ENCODE measurements around the gene CASQ2. TPM values are rescaled to one million over a fixed set of nuclear protein-coding genes. Genes with fewer than 3 reads are reported as not detected.

The CASQ2 gene
- polyA plus RNA-seq, 2 of the 4 experiments (the other 2 are of a cell fraction): not detected

Other genes starting within 250 kb of the CASQ2 start
- gene VANGL1, start 126.7 kb downstream of the CASQ2 start, polyA plus RNA-seq (2011; rRNA removed): 11.5 and 15.1 TPM in 2 replicates
- 9.5 to 11.0 TPM (median 10.7 TPM) in 3 replicates for gene VANGL1, start 126.7 kb downstream of the CASQ2 start, polyA plus RNA-seq (2017; fragmentation: RNase III; extraction: RNeasy Plus Mini Kit Qiagen cat#74134 plus additional on column Dnase treatment)
- not detected in 2 replicates for gene NHLH2, start 72.4 kb upstream of the CASQ2 start, polyA plus RNA-seq (2011; rRNA removed)
- gene NHLH2, start 72.4 kb upstream of the CASQ2 start, polyA plus RNA-seq (2017; fragmentation: RNase III; extraction: RNeasy Plus Mini Kit Qiagen cat#74134 plus additional on column Dnase treatment): not detected in 3 replicates
- 1.8 and 2.5 TPM in 2 replicates for gene SLC22A15, start 207.8 kb upstream of the CASQ2 start, polyA plus RNA-seq (2011; rRNA removed)
- gene SLC22A15, start 207.8 kb upstream of the CASQ2 start, polyA plus RNA-seq (2017; fragmentation: RNase III; extraction: RNeasy Plus Mini Kit Qiagen cat#74134 plus additional on column Dnase treatment): 0.54 to 0.81 TPM (median 0.74 TPM) in 3 replicates

Data from A549 (cell line).